Endothelial cell of umbilical vein (primary cell): Measurements from ENCODE around the gene CISD3. TPM values are rescaled to one million over a fixed set of nuclear protein-coding genes. Genes with fewer than 3 reads are reported as not detected.

Experiments
- BruUV-seq: library from RNA; stranded (reverse); fragments of 400-500 nt; replicated peaks from 2 replicates; lab custom pipeline; 2021; lab: Mats Ljungman, UMichigan
- CTCF ChIA-PET: fragments of 300-600, 350-600 bp; sonication (Branson Sonifier 250); formaldehyde crosslinking; loops from one replicate; lab custom pipeline; 2021; ENCODE audit warnings: antibody characterized with exemption, inconsistent platforms; lab: Charles Lee
- POLR2A ChIA-PET: fragments of 300-600, 350-600 bp; sonication (Branson Sonifier 250); formaldehyde crosslinking; loops from one replicate; lab custom pipeline; 2021; ENCODE audit warnings: antibody characterized with exemption, inconsistent platforms; lab: Charles Lee
- DNase-seq: peaks from one replicate; pipeline ENCODE4 v3.0.0-alpha.2; 2011; ENCODE audit warnings: low read depth, low spot score
- FAIRE-seq: peaks from 2 replicates; lab custom pipeline; 2011; peaks lifted over from hg19 to GRCh38; lab: Jason Lieb, UNC
- H2AFZ ChIP-seq: 2 replicates; pipeline ENCODE4 v1.6.0; 2012; ENCODE audit warnings: low read depth, low read length, control low read depth, inconsistent platforms
- H3K27ac ChIP-seq: 2 replicates; pipeline ENCODE4 v1.5.1; 2011; ENCODE audit warnings: low read depth, mild to moderate bottlenecking, control low read depth, low read length, moderate library complexity; ENCODE audit not compliant: insufficient read depth
- H3K27me3 ChIP-seq, 2 experiments: 2 replicates each; pipeline versions ENCODE4 v1.6.0 to v1.6.1; 2011; ENCODE audit warnings: low read length in 2 of 2, mixed read lengths in 1 of 2; ENCODE audit not compliant: control insufficient read depth in 2 of 2, insufficient read depth in 2 of 2
- H3K36me3 ChIP-seq, 2 experiments: 2 replicates in 1 of 2; 3 replicates in 1 of 2; pipeline ENCODE4 v1.5.1; 2011; ENCODE audit warnings: low read length in 2 of 2, mild to moderate bottlenecking in 1 of 2, moderate library complexity in 1 of 2; ENCODE audit not compliant: control insufficient read depth in 2 of 2, insufficient read depth in 2 of 2; ENCODE audit errors: extremely low read depth in 1 of 2
- H3K4me1 ChIP-seq: 3 replicates; pipeline ENCODE4 v1.5.1; 2011; ENCODE audit warnings: mild to moderate bottlenecking, low read length; ENCODE audit not compliant: control insufficient read depth, insufficient read depth; ENCODE audit errors: extremely low read depth
- H3K4me2 ChIP-seq: 2 replicates; pipeline ENCODE4 v1.6.1; 2011; ENCODE audit warnings: low read length, control low read depth, mixed read lengths; ENCODE audit not compliant: insufficient read depth
- H3K4me3 ChIP-seq, 3 experiments: fragments of 200-600 bp in 1 of 3; sonication (generic), shearing (Covaris generic) in 1 of 3; replicated peaks in 1 of 3; 2 replicates each; pipeline ENCODE4 v1.5.1; 2011 to 2016; ENCODE audit warnings: control low read depth in 3 of 3, low read length in 3 of 3, mild to moderate bottlenecking in 2 of 3, inconsistent platforms in 1 of 3, low read depth in 1 of 3, moderate library complexity in 1 of 3; ENCODE audit not compliant: insufficient read depth in 1 of 3
- H3K79me2 ChIP-seq: 2 replicates; pipeline ENCODE4 v1.6.0; 2012; ENCODE audit warnings: low read length, inconsistent platforms; ENCODE audit not compliant: control insufficient read depth, insufficient read depth
- H3K9ac ChIP-seq: replicated peaks from 2 replicates; pipeline ENCODE3; 2011; ENCODE audit warnings: low read length, control low read depth; ENCODE audit not compliant: insufficient read depth; ENCODE audit errors: extremely low read depth
- H3K9me1 ChIP-seq: replicated peaks from 3 replicates; pipeline ENCODE4 v1.6.0; 2011; ENCODE audit warnings: mild to moderate bottlenecking, low read length; ENCODE audit not compliant: control insufficient read depth, insufficient read depth; ENCODE audit errors: extremely low read depth
- H3K9me3 ChIP-seq: replicated peaks from 2 replicates; pipeline ENCODE4 v1.5.1; 2012; ENCODE audit warnings: low read length, inconsistent platforms; ENCODE audit not compliant: control insufficient read depth, insufficient read depth
- H4K20me1 ChIP-seq: replicated peaks from 2 replicates; pipeline ENCODE3; 2011; ENCODE audit warnings: mild to moderate bottlenecking, low read length; ENCODE audit not compliant: control insufficient read depth, insufficient read depth; ENCODE audit errors: extremely low read depth
- EZH2 ChIP-seq: IDR thresholded peaks from 2 replicates; pipeline ENCODE4 v1.6.1; 2012; ENCODE audit warnings: borderline replicate concordance, low read depth, mild to moderate bottlenecking, moderate library complexity, low read length, inconsistent platforms; ENCODE audit not compliant: severe bottlenecking
- FOS ChIP-seq: IDR thresholded peaks from 2 replicates; pipeline ENCODE4 v1.6.1; 2011; ENCODE audit warnings: mild to moderate bottlenecking, low read length, moderate library complexity, borderline replicate concordance; ENCODE audit not compliant: insufficient read depth
- GATA2 ChIP-seq: IDR thresholded peaks from 2 replicates; pipeline ENCODE4 v1.7.0; 2011; ENCODE audit warnings: low read depth, mild to moderate bottlenecking, moderate library complexity, mixed read lengths, low read length; ENCODE audit not compliant: insufficient read length, insufficient read depth
- JUN ChIP-seq: IDR thresholded peaks from 2 replicates; pipeline ENCODE4 v1.6.1; 2011; ENCODE audit warnings: borderline replicate concordance, low read depth; ENCODE audit not compliant: insufficient read length, insufficient read depth
- MYC ChIP-seq: IDR thresholded peaks from one replicate; pipeline ENCODE4 v1.6.1; 2011; ENCODE audit warnings: mild to moderate bottlenecking, low read depth, low read length
- POLR2A ChIP-seq: IDR thresholded peaks from 2 replicates; pipeline ENCODE4 v1.6.1; 2012; ENCODE audit warnings: low read depth, mild to moderate bottlenecking, control low read depth, low read length
- POLR2AphosphoS5 ChIP-seq: IDR thresholded peaks from 2 replicates; pipeline ENCODE4 v1.6.1; 2012; ENCODE audit warnings: low read depth, mild to moderate bottlenecking, control low read depth, low read length, moderate library complexity; ENCODE audit not compliant: insufficient read depth
- dilution Hi-C: fragments of 300-500 bp; cut with MboI; formaldehyde crosslinking; loops from one replicate; pipeline ENCODE4 v1.15.0; 2019; ENCODE audit warnings: low sequenced_read_pairs; ENCODE audit not compliant: extremely low pct_ligation_motif_present
- intact Hi-C: fragments of 100-400 bp; cut with micrococcal nuclease; formaldehyde crosslinking; loops from one replicate; pipeline ENCODE4 v1.10.0; 2022
- polyA plus RNA-seq, 4 experiments: library from polyadenylated mRNA; depleted of rRNA in 3 of 4; stranded (reverse) in 3 of 4; unstranded in 1 of 4; fragments of >200 nt; gene quantifications; 2 replicates each; pipeline versions ENCODE4 v1.2.1 to v1.2.3, GENCODE V29; 2011 to 2012; ENCODE audit warnings: missing spikeins in 1 of 4
- total RNA-seq: library from RNA; stranded (reverse); gene quantifications from 2 replicates; pipeline ENCODE4 v1.2.3, GENCODE V29; 2021
- TF ChIP-seq, protein P1 (sequence below): IDR thresholded peaks from 2 replicates; pipeline ENCODE4 v1.6.1; 2011; ENCODE audit not compliant: insufficient read depth, insufficient read length
- TF ChIP-seq, protein P2 (sequence below), 2 donors: IDR thresholded peaks; 1 replicate in 1 of 2; 2 replicates in 1 of 2; pipeline ENCODE4 v1.5.1; 2011; ENCODE audit warnings: low read length in 2 of 2, mild to moderate bottlenecking in 2 of 2, moderate library complexity in 2 of 2, control low read depth in 1 of 2, inconsistent platforms in 1 of 2, low read depth in 1 of 2; ENCODE audit not compliant: insufficient read depth in 1 of 2; ENCODE audit errors: extremely low read depth in 1 of 2

Gene CISD3
- total and polyA plus RNA-seq, 2 donors (not counting 3 experiments of a cell fraction or from before 2014, with no cell fraction given), result 8.7 to 23.7 TPM

DNA sequence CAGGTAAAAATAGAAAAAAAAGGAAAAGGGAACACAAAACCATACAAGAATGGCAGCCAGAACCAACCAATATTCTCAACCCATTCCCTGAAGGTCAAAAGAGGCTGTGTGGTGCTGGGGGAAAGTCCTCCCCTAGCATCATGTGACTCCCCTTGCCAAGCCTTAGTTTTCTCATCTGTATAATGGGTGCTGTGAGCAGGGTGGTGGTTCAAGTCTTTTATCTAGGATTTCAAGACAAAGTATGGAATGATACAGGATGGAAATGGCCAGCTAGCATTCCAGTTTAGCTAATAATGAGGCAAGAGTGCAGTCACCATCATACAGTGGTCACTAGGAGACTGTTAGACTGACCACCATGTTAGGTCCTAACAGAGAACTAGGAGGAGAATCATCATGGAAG is 43.1 kb downstream of the CISD3 start:
- Histone ChIP-seq H3K9ac (no peak overlapping the region), H3K4me1 (no peaks in the 10 kb centered on the region), H3K27ac (no peak overlapping the region), H3K4me3 (no peak overlapping the region), H3K79me2 (no peaks in the 10 kb centered on the region), H3K27me3 (no peaks in the 10 kb centered on the region), H2AFZ (no peak overlapping the region), H4K20me1 (no peaks in the 10 kb centered on the region), H3K9me3 (no peaks in the 10 kb centered on the region), H3K9me1 (no peaks in the 10 kb centered on the region), H3K36me3 (peaks cover 7 to 59% of the 10 kb centered on the region in 2 experiments), H3K4me2 (no peak overlapping the region)
- ChIA-PET POLR2A (no interaction called here), CTCF (no interaction called here)
- BruUV-seq, result no TSS peak
- dilution Hi-C loops (no loop called here), intact Hi-C loops (no loop called here)
- no peak for DNase-seq
- TF ChIP-seq, protein P1, sequence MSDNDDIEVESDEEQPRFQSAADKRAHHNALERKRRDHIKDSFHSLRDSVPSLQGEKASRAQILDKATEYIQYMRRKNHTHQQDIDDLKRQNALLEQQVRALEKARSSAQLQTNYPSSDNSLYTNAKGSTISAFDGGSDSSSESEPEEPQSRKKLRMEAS, result no peak
- TF ChIP-seq FOS, result no peak
- no peak for FAIRE-seq

DNA sequence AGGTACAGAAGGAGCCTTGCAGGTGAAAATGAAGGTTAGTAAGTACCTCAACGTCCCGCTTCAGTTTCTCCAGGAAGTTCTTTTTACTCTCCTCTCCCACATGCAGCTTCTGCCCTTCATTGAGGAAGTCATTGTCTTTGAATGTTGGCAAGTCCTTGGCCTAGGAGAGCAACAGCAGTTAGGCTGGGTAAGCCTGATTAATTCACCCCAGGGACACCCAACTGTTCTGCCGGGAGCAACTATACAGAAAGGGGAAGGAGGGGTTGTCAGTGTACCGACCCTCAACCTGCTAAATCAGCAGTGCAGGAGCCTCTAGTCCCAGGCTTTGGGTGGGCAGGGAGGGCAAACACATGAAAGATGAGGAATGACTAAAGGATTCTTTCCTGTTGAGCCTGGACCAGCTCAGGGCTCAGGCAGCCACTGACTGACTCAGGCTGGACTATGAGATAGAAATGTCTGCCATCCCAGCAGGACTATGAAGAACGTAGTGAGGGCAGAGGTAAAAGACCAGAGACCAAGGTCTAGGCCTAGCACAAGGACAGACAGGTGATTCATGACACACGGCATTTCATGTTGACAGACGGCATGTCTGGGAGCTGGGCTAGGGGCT is 47.6 kb downstream of the CISD3 start:
- intact Hi-C loops, result no loop called here
- FAIRE-seq (no peak), DNase-seq (no peak)
- H3K4me1 ChIP-seq, result no peaks in the 10 kb centered on the region
- POLR2A ChIA-PET, result no interaction called here
- no peaks in the 10 kb centered on the region for H4K20me1 ChIP-seq
- H3K4me3 ChIP-seq, result no peak overlapping the region
- no peak overlapping the region for H3K4me2 ChIP-seq
- no peaks in the 10 kb centered on the region for H3K9me3 ChIP-seq
- no peak for TF ChIP-seq JUN
- TF ChIP-seq POLR2AphosphoS5, result no peak
- no peak for TF ChIP-seq POLR2A
- TF ChIP-seq, protein P1, result no peak
- TF ChIP-seq FOS, result no peak
- TF ChIP-seq, protein P2, sequence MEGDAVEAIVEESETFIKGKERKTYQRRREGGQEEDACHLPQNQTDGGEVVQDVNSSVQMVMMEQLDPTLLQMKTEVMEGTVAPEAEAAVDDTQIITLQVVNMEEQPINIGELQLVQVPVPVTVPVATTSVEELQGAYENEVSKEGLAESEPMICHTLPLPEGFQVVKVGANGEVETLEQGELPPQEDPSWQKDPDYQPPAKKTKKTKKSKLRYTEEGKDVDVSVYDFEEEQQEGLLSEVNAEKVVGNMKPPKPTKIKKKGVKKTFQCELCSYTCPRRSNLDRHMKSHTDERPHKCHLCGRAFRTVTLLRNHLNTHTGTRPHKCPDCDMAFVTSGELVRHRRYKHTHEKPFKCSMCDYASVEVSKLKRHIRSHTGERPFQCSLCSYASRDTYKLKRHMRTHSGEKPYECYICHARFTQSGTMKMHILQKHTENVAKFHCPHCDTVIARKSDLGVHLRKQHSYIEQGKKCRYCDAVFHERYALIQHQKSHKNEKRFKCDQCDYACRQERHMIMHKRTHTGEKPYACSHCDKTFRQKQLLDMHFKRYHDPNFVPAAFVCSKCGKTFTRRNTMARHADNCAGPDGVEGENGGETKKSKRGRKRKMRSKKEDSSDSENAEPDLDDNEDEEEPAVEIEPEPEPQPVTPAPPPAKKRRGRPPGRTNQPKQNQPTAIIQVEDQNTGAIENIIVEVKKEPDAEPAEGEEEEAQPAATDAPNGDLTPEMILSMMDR (IDR thresholded peaks at IDR 0.05; ENCODE audit: extremely low read depth in 1 of 2, insufficient read depth in 1 of 2, low read depth in 1 of 2, low read length in 2 of 2), result no peak
- no peak for TF ChIP-seq GATA2
- no peak for TF ChIP-seq EZH2
- no peak for TF ChIP-seq MYC
- no peak overlapping the region for H2AFZ ChIP-seq
- H3K79me2 ChIP-seq, result no peaks in the 10 kb centered on the region
- no peaks in the 10 kb centered on the region for H3K9me1 ChIP-seq
- no peaks in the 10 kb centered on the region for H3K27me3 ChIP-seq
- CTCF ChIA-PET, result interaction anchor here (0.6 to 1.2 kb wide), 2 partner anchors 9 to 14 kb away, joined by 3 read pairs; no protein-coding TSS in a partner anchor
- peaks cover 29 to 65% of the 10 kb centered on the region in 2 experiments for H3K36me3 ChIP-seq
- no peak overlapping the region for H3K27ac ChIP-seq
- dilution Hi-C loops, result no loop called here
- no TSS peak for BruUV-seq
- H3K9ac ChIP-seq, result no peak overlapping the region
